Cardiac septum (tissue), 1 donor: ENCODE measurements around the gene MAZ. TPM values are rescaled to one million over a fixed set of nuclear protein-coding genes. Genes with fewer than 3 reads are reported as not detected.
"Not testable (repeated sequence)": the region's sequence is repeated elsewhere in the genome, so short reads cannot be mapped to it uniquely, and the experiment has no call there.

ENCODE experiments used
- DNase-seq: peaks from one replicate; pipeline ENCODE4 v3.0.0-alpha.2; 2020; ENCODE audit warnings: low spot score
- intact Hi-C: fragments of 100-400 bp; cut with DNase I; formaldehyde crosslinking; loops from one replicate; pipeline ENCODE4 v1.14.0; 2022
- long read RNA-seq: library from polyadenylated mRNA; unstranded; transcript quantifications from one replicate; pipeline ENCODE4 v2.0.0, GENCODE V29; 2021
- total RNA-seq: library from RNA; stranded (reverse); fragmentation: NEBNext Ultra II Directional; extraction: Animal tissue kit (Norgen Biotek cat#: 25700); gene quantifications from one replicate; pipeline ENCODE4 v1.2.1, GENCODE V29; 2021
- donor health status: DM: no; HTN: no; CAD: no.

Gene MAZ
- 72.4 TPM for total RNA-seq
- long read RNA-seq, transcript MAZ-201 (6 exons, 2,698 nt), result minor isoform, 18 of 103 reads
- long read RNA-seq, transcript MAZ-202 (5 exons, 2,532 nt), result major isoform, 44 of 103 reads
- long read RNA-seq, transcript MAZ-214 (3 exons, 1,464 nt), result minor isoform, 6 of 103 reads
- long read RNA-seq, partial matches to known transcripts, result 30 of 103 reads
- long read RNA-seq, other reads (novel, unspliced or antisense), result 3 of 103 reads

DNA sequence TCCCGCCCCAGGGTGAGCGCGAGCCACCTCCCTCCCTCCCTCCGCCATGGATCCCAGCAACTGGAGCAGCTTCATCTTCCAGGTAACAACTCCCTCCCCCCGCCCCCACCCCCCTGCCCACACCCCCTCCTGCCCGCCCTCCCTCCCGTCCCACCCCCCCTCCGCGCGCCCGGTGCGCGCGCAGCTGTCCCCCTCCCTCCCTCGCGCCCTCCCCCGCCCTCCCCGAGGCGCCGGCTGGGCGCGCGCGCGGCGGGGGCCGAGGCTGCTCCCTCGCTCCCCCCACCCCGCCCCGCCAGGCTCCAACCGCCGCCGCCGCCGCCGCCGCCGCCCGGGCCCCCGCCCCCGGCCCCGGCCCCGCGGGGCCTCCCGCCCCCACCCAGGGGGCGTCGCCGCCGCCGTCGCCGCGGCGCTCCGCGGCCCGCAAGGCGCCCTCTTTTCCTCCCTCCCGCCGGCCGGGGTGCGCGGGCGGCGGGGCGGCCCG is at the start of gene MAZ:
Gene MAZ (plus strand): TSS at position 431 of the 481 bp plus-strand sequence. CDS start 173 bp downstream, outside the sequence.
- intact Hi-C loops, result no loop called here
- DNase-seq, result no peak

- DNase-seq, result no peak
Observed at GRCh38 chr16:29756654-29757053, 49.7 kb upstream of the MAZ start.

DNA sequence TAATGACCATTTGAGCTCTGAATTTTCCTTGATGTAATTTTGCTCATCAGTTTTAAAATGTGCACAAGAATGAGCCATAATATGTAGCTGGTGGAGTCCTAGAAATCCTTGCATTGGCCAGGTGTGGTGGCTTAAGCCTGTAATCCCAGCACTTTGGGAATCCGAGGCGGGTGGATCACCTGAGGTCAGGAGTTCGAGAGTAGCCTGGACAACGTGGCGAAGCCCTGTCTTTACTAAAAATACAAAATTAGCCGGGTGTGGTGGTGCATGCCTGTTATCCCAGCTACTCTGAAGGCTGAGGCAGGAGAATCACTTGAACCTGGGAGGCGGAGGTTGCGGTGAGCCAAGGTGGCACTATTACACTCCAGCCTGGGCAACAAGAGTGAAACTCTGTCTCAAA is 49.2 kb upstream of the MAZ start:
- intact Hi-C loops, DNase-seq: not testable (repeated sequence)

More at GRCh38 chr16:29756654-29757053, 49.7 kb upstream of the MAZ start:
- intact Hi-C loops, result no loop called here

GRCh38 chr16:29757950-29758466 is 48.3 kb upstream of the MAZ start:
- intact Hi-C loops, result no loop called here
- no peak for DNase-seq

DNA sequence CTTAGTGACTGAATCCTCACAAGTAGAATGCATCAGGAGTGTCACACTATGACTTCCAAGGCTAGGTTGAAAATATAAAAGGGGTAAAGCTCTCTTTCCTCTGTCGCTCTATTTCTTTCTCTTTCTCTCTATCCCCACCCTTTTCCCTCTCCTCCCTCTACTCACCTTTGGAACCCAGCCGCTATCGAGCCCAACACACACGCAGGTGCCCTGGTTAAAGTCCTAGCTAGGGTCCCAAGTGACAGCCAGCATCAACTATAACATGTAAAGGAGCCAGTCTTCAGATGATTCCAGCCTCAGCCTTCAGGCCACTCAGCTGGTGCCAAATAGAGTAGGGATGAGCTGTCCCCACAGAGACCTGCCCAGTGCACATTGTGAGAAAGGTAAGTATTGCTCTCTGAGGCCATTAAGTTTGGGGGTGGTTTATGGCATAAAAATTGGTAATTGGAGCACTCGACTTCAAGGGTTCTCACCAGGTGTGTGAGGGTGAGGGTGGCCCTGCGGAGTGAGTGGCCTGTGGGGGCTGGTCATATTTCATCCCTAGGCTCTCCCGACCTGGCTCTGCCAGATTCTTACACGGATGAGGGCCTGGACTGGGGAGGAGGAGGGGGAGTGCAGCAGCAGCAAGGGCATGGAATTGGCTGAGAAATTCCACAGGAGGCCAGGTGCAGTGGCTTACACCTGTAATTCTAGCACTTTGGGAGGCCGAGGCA is 45.6 kb upstream of the MAZ start:
- DNase-seq, result no peak
- intact Hi-C loops, result no loop called here

GRCh38 chr16:29761280-29761651 is 45.1 kb upstream of the MAZ start:
- DNase-seq, intact Hi-C loops: not testable (repeated sequence)

DNA sequence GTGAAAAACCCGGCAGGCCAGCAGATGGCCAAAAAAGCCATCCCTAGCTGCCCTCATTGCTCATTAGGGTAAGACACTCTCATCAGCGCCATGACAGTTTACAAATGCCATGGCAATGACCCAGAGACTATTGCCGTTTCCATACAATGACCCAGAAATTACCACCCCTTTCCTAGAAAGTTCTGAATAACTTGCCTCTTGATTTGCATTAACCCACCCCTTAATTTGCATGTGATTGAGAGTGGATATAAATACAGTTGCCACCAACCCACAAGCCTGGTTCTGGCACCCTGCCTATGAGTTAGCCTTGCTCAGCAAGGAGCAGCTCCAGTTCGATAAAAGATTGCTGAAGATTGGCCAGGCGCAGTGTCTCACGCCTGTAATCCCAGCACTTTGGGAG is 44.4 kb upstream of the MAZ start:
- DNase-seq, result no peak
- intact Hi-C loops, result no loop called here

GRCh38 chr16:29763326-29763725 is 43.0 kb upstream of the MAZ start:
- intact Hi-C loops, result no loop called here

GRCh38 chr16:29765167-29766032 is 40.9 kb upstream of the MAZ start:
- DNase-seq, result no peak
- intact Hi-C loops, result no loop called here

More at GRCh38 chr16:29763326-29763725, 43.0 kb upstream of the MAZ start:
- no peak for DNase-seq

DNA sequence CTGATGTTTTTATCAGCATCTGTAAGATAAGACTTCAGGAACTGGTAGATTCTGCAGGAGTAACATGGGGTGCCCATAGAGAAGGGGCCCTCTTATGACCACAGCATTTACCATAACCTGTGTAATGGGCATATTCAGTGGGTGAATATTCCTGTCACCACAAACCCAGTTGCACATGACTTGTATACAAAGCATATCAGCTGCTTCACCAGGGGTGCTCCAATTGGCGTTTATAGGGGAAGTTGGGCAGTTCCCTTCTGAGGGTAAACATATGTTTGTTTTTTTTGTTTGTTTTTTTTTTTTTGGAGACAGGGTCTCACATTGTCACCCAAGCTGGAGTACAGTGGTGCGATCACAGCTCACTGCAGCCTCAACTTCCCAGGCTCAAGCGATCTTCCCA is 39.8 kb upstream of the MAZ start:
- intact Hi-C loops, result no loop called here
- no peak for DNase-seq

GRCh38 chr16:29767062-29767461 is 39.3 kb upstream of the MAZ start:
- no peak for DNase-seq
- intact Hi-C loops, result no loop called here

DNA sequence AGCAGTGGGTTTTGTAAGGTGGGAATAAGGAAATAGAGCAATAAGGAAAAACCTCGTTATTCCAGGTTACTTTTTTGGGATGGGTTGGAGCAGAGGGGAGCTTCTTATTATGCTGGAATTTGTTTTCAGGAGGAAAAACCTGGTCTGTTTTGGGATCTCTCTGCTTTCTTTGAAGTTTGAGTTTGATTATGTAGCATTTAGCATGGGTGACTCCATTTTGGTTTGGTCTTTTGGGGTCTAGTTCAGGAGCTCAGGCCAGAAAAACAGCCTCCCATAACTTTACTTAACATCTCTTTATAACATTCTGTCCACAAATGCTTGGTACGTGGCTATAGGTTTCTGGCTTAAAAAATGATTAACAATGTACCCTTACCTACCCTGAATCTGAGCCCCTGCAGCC is 36.8 kb upstream of the MAZ start:
- DNase-seq, result no peak
- intact Hi-C loops, result no loop called here

GRCh38 chr16:29770250-29770929 is 35.9 kb upstream of the MAZ start:
- no peak for DNase-seq
- intact Hi-C loops, result no loop called here

GRCh38 chr16:29772330-29772729 is 34.0 kb upstream of the MAZ start:
- DNase-seq, intact Hi-C loops: not testable (repeated sequence)

GRCh38 chr16:29774730-29775129 is 31.6 kb upstream of the MAZ start:
- no peak for DNase-seq
- intact Hi-C loops, result no loop called here

DNA sequence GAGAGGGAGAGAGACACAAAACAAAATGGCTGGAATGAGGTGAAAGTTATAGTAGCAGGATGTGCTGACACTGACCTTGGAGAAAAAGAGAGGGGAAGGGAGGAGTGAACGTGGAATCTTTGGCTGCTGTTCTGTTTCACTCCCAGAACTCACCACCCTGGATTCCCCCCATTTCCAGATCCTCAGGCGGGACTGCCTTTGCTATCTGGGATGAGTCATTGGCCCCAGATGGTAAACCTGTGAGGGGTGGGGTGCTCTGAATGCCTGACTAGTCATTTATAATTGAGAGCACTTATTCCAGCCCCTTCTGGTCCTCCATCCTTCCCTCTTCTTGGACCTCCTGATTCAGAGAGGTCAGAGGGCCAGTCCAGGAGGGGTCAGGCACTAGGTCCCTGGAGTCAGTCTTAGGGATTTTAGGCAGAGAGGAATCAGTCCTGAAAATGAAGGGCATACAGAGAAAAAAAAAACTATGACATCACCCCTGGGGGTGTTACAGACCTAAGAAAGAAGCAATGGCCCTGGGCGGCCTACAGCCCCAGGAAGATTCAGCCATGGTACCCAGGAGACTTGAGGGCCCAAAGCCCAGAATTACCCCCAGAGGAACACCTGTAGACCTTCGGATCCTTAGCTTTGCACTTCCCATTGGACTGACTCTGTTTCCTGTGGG is 30.5 kb upstream of the MAZ start:
- no peak for DNase-seq
- intact Hi-C loops, result no loop called here

DNA sequence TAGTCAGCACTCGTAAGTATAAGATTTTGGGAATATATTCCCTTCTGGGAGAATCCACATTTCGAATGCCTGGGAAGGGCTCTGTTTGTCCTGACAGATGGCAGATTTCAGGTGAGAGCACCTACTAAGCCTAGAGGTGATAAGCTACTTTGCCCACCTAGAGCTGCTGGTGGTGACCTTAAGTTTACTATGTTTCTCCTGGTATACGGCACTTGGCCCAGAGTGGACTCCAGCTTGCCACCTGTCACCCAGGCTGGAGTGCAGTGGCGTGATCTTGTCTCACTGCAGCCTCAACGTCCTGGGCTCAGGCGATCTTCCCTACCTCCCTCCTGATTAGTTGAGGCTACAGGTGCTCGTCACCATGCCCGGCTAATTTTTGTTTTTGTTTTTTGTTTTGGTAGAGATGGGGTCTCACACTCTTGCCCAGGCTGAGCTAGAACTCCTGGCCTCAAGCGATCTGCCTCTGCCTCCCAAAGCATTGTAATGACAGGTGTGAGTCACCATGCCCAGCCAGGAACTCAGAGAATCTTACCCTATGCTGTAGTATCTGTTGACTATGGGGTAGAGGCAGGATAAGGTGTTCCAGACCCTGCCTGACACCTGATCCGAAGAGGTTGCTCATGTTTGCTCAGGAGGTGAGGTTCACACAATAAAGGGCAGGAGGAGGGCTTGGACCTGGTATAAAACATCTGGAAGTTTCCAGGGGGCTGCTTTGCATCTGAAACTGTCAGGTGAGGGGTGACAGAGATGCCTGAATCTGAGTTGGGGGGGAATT is 28.6 kb upstream of the MAZ start, which contains the start of gene ZG16:
Gene ZG16 (plus strand): TSS at position 681 of the 775 bp plus-strand sequence. CDS start 1,011 bp downstream, outside the sequence.
- intact Hi-C loops, result no loop called here
- DNase-seq, result no peak

DNA sequence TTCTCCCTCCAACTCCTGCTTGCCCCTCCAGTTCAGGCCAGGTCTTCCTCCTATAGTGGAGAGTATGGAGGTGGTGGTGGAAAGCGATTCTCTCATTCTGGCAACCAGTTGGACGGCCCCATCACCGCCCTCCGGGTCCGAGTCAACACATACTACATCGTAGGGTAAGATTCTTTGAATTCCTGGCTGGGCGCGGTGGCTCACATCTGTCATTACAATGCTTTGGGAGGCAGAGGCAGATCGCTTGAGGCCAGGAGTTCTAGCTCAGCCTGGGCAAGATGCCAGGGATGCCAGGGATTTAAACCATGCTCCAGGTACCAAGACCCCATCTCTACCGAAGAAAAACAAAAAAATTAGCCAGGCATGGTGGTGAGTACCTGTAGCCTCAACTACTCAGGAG is 26.9 kb upstream of the MAZ start:
- intact Hi-C loops, result no loop called here
- DNase-seq, result no peak
